UCSD-AML1 (cell line): ENCODE data around the gene MIEF1.
A peak's percentile ranks its signal among the peaks of the same experiment; 100 is the strongest.

Experiments used
- DNase-seq: peaks from one replicate; lab custom pipeline; 2025; ENCODE audit not compliant: unreplicated experiment; lab: John Stamatoyannopoulos, UW

Gene MIEF1

GRCh38 chr22:39502109-39502788 is at the start of gene MIEF1:
TSS of gene MIEF1 (plus strand) at chr22:39502290. CDS start at chr22:39511295, 9,005 bp downstream.
- peak; percentile 97 for DNase-seq

- no peak for DNase-seq
Observed at GRCh38 chr22:39452740-39453040, 49.4 kb upstream of the MIEF1 start.

- DNase-seq, result no peak
Observed at GRCh38 chr22:39453765-39454378, 48.2 kb upstream of the MIEF1 start.

GRCh38 chr22:39454385-39454871 is 47.7 kb upstream of the MIEF1 start:
- peak; percentile 39 for DNase-seq

- no peak for DNase-seq
Observed at GRCh38 chr22:39456522-39457197, 45.4 kb upstream of the MIEF1 start, which contains the start of gene MGAT3. TSS of gene MGAT3 (plus strand) at chr22:39457012. CDS start at chr22:39487348, 30,336 bp downstream.

- no peak for DNase-seq
Observed at GRCh38 chr22:39457198-39457555, 44.9 kb upstream of the MIEF1 start.

GRCh38 chr22:39457556-39458443 is 44.3 kb upstream of the MIEF1 start:
- DNase-seq, result no peak

- DNase-seq, result no peak
Observed at GRCh38 chr22:39458444-39459083, 43.5 kb upstream of the MIEF1 start.

- no peak for DNase-seq
Observed at GRCh38 chr22:39459681-39460080, 42.4 kb upstream of the MIEF1 start.

- DNase-seq, result peak; percentile 83
Observed at GRCh38 chr22:39462443-39463221, 39.5 kb upstream of the MIEF1 start.

- DNase-seq, result no peak
Observed at GRCh38 chr22:39463277-39463676, 38.8 kb upstream of the MIEF1 start.

- DNase-seq, result no peak
Observed at GRCh38 chr22:39463931-39464390, 38.1 kb upstream of the MIEF1 start.

- no peak for DNase-seq
Observed at GRCh38 chr22:39466228-39467006, 35.7 kb upstream of the MIEF1 start.

GRCh38 chr22:39467390-39467895 is 34.6 kb upstream of the MIEF1 start:
- no peak for DNase-seq

- no peak for DNase-seq
Observed at GRCh38 chr22:39468487-39469325, 33.4 kb upstream of the MIEF1 start.

GRCh38 chr22:39469326-39469680 is 32.8 kb upstream of the MIEF1 start:
- no peak for DNase-seq

GRCh38 chr22:39469681-39470450 is 32.2 kb upstream of the MIEF1 start:
- DNase-seq, result no peak
